HepG2 (cell line): ENCODE results near the gene HLF. TPM values are rescaled to one million over a fixed set of nuclear protein-coding genes. Genes with fewer than 3 reads are reported as not detected.

Source experiments
- ARID3A ChIP-seq: IDR thresholded peaks from 2 replicates; pipeline ENCODE4 v1.6.1; 2012; ENCODE audit warnings: low read depth, low read length, improper control_type of control experiment
- CEBPZ ChIP-seq: IDR thresholded peaks from 2 replicates; pipeline ENCODE4 v1.6.1; 2012; ENCODE audit warnings: low read length, improper control_type of control experiment
- CERS6 ChIP-seq: sonication (generic); formaldehyde crosslinking; IDR thresholded peaks from 2 replicates; pipeline ENCODE4 v1.5.0; 2020; ENCODE audit warnings: missing genetic modification reagents
- DDIT3 ChIP-seq: sonication (generic); formaldehyde crosslinking; IDR thresholded peaks from 2 replicates; pipeline ENCODE4 v1.4.0; 2020; ENCODE audit warnings: mild to moderate bottlenecking, missing genetic modification reagents
- HOMEZ ChIP-seq: IDR thresholded peaks from 2 replicates; pipeline ENCODE4 v1.6.1; 2016; ENCODE audit warnings: low read depth
- MLLT10 ChIP-seq: sonication (generic); formaldehyde crosslinking; IDR thresholded peaks from 2 replicates; pipeline ENCODE4 v1.4.0; 2020; ENCODE audit warnings: missing genetic modification reagents
- NRL ChIP-seq: sonication (generic); formaldehyde crosslinking; IDR thresholded peaks from 2 replicates; pipeline ENCODE4 v1.5.0; 2020; ENCODE audit warnings: missing genetic modification reagents, mild to moderate bottlenecking, moderate library complexity, borderline replicate concordance
- PPARG ChIP-seq: conservative IDR thresholded peaks from 2 replicates; pipeline ENCODE4 v1.6.1; 2016; ENCODE audit warnings: missing biosample characterization, missing genetic modification reagents
- ZC3H4 ChIP-seq: sonication (generic); formaldehyde crosslinking; IDR thresholded peaks from 2 replicates; pipeline ENCODE4 v1.4.0; 2020; ENCODE audit warnings: missing genetic modification reagents, borderline replicate concordance
- ZNF256 ChIP-seq: sonication (generic); formaldehyde crosslinking; conservative IDR thresholded peaks from 2 replicates; pipeline ENCODE4 v1.4.0; 2020; ENCODE audit warnings: missing genetic modification reagents
- ZNF512B ChIP-seq: sonication (generic); formaldehyde crosslinking; IDR thresholded peaks from 2 replicates; pipeline ENCODE4 v1.5.1; 2020; ENCODE audit warnings: missing genetic modification reagents, mild to moderate bottlenecking, borderline replicate concordance
- ZNF576 ChIP-seq: sonication (generic); formaldehyde crosslinking; IDR thresholded peaks from 2 replicates; pipeline ENCODE4 v1.4.0; 2020; ENCODE audit warnings: mild to moderate bottlenecking, missing genetic modification reagents
- ZNF749 ChIP-seq: sonication (generic); formaldehyde crosslinking; IDR thresholded peaks from 2 replicates; pipeline ENCODE4 v1.8.0; 2022; ENCODE audit warnings: mild to moderate bottlenecking, missing genetic modification reagents, moderate library complexity, borderline replicate concordance
- ZNF772 ChIP-seq: sonication (generic); formaldehyde crosslinking; IDR thresholded peaks from 2 replicates; pipeline ENCODE4 v1.5.0; 2020; ENCODE audit warnings: mild to moderate bottlenecking, missing genetic modification reagents
- polyA plus RNA-seq, 8 experiments: library from polyadenylated mRNA; depleted of rRNA in 3 of 8; stranded (reverse) in 7 of 8; unstranded in 1 of 8; fragments of >200 nt; fragmentation: Illumina TruSeq in 4 of 8; extraction: Trizol in 4 of 8; gene quantifications; 2 replicates each; pipeline versions ENCODE4 v1.2.1 to v1.2.3, GENCODE V29; 2011 to 2016; ENCODE audit warnings: low read depth in 4 of 8, missing spikeins in 1 of 8, mixed read lengths in 1 of 8; ENCODE audit not compliant: insufficient read depth in 1 of 8
- total RNA-seq, 5 experiments: library from RNA; depleted of rRNA; stranded (reverse); fragments of >200 nt; fragmentation: Illumina TruSeq; extraction: Trizol; gene quantifications; 2 replicates each; pipeline ENCODE4 v1.2.3, GENCODE V29; 2016; ENCODE audit warnings: low read depth in 1 of 5
- TF ChIP-seq, protein P1 (sequence below): sonication (generic); formaldehyde crosslinking; IDR thresholded peaks from 2 replicates; pipeline ENCODE4 v1.4.0; 2020; ENCODE audit warnings: missing genetic modification reagents

The HLF gene
- total and polyA plus RNA-seq, 2 of the 13 experiments (the other 11 are each of a cell fraction or from before 2014, with no cell fraction given), result 202 to 346 TPM

- no peak for TF ChIP-seq ZNF512B (CRISPR knock-in tag)
- TF ChIP-seq ARID3A, result peak; percentile 77
- no peak for TF ChIP-seq ZNF576 (CRISPR knock-in tag)
- no peak for TF ChIP-seq ZC3H4
- TF ChIP-seq CEBPZ, result no peak
- no peak for TF ChIP-seq DDIT3 (CRISPR knock-in tag)
- no peak for TF ChIP-seq ZNF256 (CRISPR knock-in tag)
- peak; percentile 33; the same call in 1 of the 2 replicates for TF ChIP-seq ZNF749 (CRISPR knock-in tag)
- TF ChIP-seq CERS6 (CRISPR knock-in tag), result no peak
- peak; percentile 49; the same call in 1 of the 2 replicates for TF ChIP-seq PPARG (CRISPR knock-in tag)
- TF ChIP-seq MLLT10 (CRISPR knock-in tag), result no peak
- TF ChIP-seq, protein P1, sequence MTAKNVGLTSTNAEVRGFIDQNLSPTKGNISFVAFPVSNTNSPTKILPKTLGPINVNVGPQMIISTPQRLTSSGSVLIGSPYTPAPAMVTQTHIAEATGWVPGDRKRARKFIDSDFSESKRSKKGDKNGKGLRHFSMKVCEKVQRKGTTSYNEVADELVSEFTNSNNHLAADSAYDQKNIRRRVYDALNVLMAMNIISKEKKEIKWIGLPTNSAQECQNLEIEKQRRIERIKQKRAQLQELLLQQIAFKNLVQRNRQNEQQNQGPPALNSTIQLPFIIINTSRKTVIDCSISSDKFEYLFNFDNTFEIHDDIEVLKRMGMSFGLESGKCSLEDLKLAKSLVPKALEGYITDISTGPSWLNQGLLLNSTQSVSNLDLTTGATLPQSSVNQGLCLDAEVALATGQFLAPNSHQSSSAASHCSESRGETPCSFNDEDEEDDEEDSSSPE (CRISPR knock-in tag), result no peak
- TF ChIP-seq ZNF772 (CRISPR knock-in tag), result no peak
- TF ChIP-seq HOMEZ (CRISPR knock-in tag), result peak; percentile 81
- no peak for TF ChIP-seq NRL
Observed at GRCh38 chr17:55356434-55357328, 91.9 kb downstream of the HLF start (continued).
